HepG2 (cell line): ENCODE measurements around the gene NDST1. TPM values are rescaled to one million over a fixed set of nuclear protein-coding genes. Genes with fewer than 3 reads are reported as not detected.

Source experiments
- ATF7 ChIP-seq, 2 experiments: fragments of 450-650 bp in 1 of 2; sonication (generic) in 1 of 2; formaldehyde crosslinking in 1 of 2; IDR thresholded peaks; 2 replicates each; pipeline versions ENCODE4 v1.4.0 to v1.6.1; 2016 to 2020; ENCODE audit warnings: antibody characterized with exemption in 1 of 2, mild to moderate bottlenecking in 1 of 2, missing genetic modification reagents in 1 of 2
- CCAR2 ChIP-seq: fragments of 200-400 bp; formaldehyde crosslinking; optimal IDR thresholded peaks from 2 replicates; pipeline ENCODE3; 2018; ENCODE audit warnings: low read depth, mild to moderate bottlenecking, low read length, moderate library complexity
- GABPA ChIP-seq, 2 experiments: IDR thresholded peaks; 2 replicates each; pipeline ENCODE4 v1.6.1; 2011 to 2016; ENCODE audit warnings: low read depth in 2 of 2, low read length in 1 of 2, missing biosample characterization in 1 of 2, missing genetic modification characterization in 1 of 2
- MYNN ChIP-seq: sonication (generic); formaldehyde crosslinking; IDR thresholded peaks from 2 replicates; pipeline ENCODE4 v1.4.0; 2020; ENCODE audit warnings: mild to moderate bottlenecking, low read depth, missing genetic modification reagents
- RXRB ChIP-seq: IDR thresholded peaks from 2 replicates; pipeline ENCODE4 v1.6.1; 2016; ENCODE audit warnings: borderline replicate concordance, missing genetic modification reagents, missing compliant biosample characterization
- SNAPC4 ChIP-seq: sonication (generic); formaldehyde crosslinking; IDR thresholded peaks from 2 replicates; pipeline ENCODE4 v1.4.0; 2020; ENCODE audit warnings: mild to moderate bottlenecking, missing genetic modification reagents
- SOX5 ChIP-seq: IDR thresholded peaks from 2 replicates; pipeline ENCODE4 v1.6.1; 2016; ENCODE audit warnings: borderline replicate concordance
- ZBTB21 ChIP-seq: sonication (generic); formaldehyde crosslinking; IDR thresholded peaks from 2 replicates; pipeline ENCODE4 v1.4.0; 2020; ENCODE audit warnings: missing genetic modification reagents
- ZBTB7B ChIP-seq: sonication (generic); formaldehyde crosslinking; IDR thresholded peaks from 2 replicates; pipeline ENCODE4 v1.4.0; 2020; ENCODE audit warnings: missing genetic modification reagents
- ZNF136 ChIP-seq: sonication (generic); formaldehyde crosslinking; IDR thresholded peaks from 2 replicates; pipeline ENCODE4 v1.8.1; 2022; ENCODE audit warnings: low read depth, mild to moderate bottlenecking, moderate library complexity, missing genetic modification reagents
- ZNF17 ChIP-seq: sonication (generic); formaldehyde crosslinking; IDR thresholded peaks from 2 replicates; pipeline ENCODE4 v1.5.0; 2020; ENCODE audit warnings: mild to moderate bottlenecking, missing genetic modification reagents
- ZNF24 ChIP-seq: fragments of 450-650 bp; IDR thresholded peaks from 2 replicates; pipeline ENCODE4 v1.6.1; 2017; ENCODE audit warnings: antibody characterized with exemption, mild to moderate bottlenecking
- ZNF326 ChIP-seq: sonication (generic); formaldehyde crosslinking; IDR thresholded peaks from 2 replicates; pipeline ENCODE4 v1.4.0; 2020; ENCODE audit warnings: missing genetic modification reagents, borderline replicate concordance
- ZNF724P ChIP-seq: sonication (generic); formaldehyde crosslinking; IDR thresholded peaks from 2 replicates; pipeline ENCODE4 v1.8.0; 2022; ENCODE audit warnings: missing genetic modification reagents, borderline replicate concordance
- ZNF776 ChIP-seq: sonication (generic); formaldehyde crosslinking; IDR thresholded peaks from 2 replicates; pipeline ENCODE4 v1.4.0; 2020; ENCODE audit warnings: mild to moderate bottlenecking, missing genetic modification reagents
- polyA plus RNA-seq, 8 experiments: library from polyadenylated mRNA; depleted of rRNA in 3 of 8; stranded (reverse) in 7 of 8; unstranded in 1 of 8; fragments of >200 nt; fragmentation: Illumina TruSeq in 4 of 8; extraction: Trizol in 4 of 8; gene quantifications; 2 replicates each; pipeline versions ENCODE4 v1.2.1 to v1.2.3, GENCODE V29; 2011 to 2016; ENCODE audit warnings: low read depth in 4 of 8, missing spikeins in 1 of 8, mixed read lengths in 1 of 8; ENCODE audit not compliant: insufficient read depth in 1 of 8
- total RNA-seq, 5 experiments: library from RNA; depleted of rRNA; stranded (reverse); fragments of >200 nt; fragmentation: Illumina TruSeq; extraction: Trizol; gene quantifications; 2 replicates each; pipeline ENCODE4 v1.2.3, GENCODE V29; 2016; ENCODE audit warnings: low read depth in 1 of 5
- TF ChIP-seq, protein P1 (sequence below): sonication (generic); formaldehyde crosslinking; IDR thresholded peaks from 2 replicates; pipeline ENCODE4 v1.8.1; 2022; ENCODE audit warnings: low read depth, mild to moderate bottlenecking, missing genetic modification reagents
- TF ChIP-seq, protein P2 (sequence below): IDR thresholded peaks from 2 replicates; pipeline ENCODE4 v1.6.1; 2016; ENCODE audit warnings: low read depth, borderline replicate concordance

Gene NDST1
- total and polyA plus RNA-seq, 2 of the 13 experiments (the other 11 are each of a cell fraction or from before 2014, with no cell fraction given) = 23.8 to 26.2 TPM

DNA sequence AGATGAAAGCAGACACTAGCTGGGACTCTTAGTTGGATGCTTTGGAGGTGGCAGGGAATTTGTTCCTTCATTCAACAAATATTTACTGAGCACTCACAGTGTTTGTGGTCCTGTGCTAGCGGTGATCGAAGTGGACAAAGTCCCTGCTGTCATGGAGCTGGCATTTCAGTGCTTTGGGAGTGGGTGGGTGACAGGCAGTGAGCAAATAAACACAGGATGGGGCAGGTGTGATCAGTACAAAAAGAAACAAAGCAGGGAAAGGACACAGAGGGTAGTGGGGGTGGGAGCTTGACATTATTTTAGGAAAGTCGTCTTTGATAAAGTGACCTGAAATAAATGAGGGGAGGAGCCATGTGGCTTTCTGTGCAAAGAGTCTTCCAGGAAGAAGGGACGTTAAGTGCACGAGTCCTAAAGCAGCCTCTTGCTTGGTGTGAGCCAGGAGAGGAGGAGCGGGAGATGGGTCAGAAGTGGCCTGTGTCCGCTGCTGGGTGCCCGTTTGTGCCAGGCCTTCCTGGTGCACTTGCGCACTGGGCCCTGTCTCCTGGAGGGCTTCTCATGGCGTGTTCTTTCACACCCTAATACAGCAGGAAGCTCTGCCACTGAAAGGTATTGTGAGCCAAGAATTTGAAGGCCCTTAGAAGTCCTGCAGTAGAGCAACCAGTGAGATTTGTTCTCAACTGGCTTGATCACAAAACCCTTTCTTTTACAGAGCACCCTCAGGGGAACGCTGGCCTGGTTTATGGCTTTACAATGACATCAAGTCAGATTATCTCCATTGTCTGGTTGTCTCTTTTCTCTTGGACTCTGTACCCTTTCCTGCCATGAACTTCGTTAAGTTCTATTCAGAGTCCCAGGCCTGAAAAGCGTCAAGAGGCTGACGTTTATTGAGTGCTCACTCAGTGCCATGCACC, 14.8 kb downstream of the NDST1 start (continued):
- TF ChIP-seq, protein P1, sequence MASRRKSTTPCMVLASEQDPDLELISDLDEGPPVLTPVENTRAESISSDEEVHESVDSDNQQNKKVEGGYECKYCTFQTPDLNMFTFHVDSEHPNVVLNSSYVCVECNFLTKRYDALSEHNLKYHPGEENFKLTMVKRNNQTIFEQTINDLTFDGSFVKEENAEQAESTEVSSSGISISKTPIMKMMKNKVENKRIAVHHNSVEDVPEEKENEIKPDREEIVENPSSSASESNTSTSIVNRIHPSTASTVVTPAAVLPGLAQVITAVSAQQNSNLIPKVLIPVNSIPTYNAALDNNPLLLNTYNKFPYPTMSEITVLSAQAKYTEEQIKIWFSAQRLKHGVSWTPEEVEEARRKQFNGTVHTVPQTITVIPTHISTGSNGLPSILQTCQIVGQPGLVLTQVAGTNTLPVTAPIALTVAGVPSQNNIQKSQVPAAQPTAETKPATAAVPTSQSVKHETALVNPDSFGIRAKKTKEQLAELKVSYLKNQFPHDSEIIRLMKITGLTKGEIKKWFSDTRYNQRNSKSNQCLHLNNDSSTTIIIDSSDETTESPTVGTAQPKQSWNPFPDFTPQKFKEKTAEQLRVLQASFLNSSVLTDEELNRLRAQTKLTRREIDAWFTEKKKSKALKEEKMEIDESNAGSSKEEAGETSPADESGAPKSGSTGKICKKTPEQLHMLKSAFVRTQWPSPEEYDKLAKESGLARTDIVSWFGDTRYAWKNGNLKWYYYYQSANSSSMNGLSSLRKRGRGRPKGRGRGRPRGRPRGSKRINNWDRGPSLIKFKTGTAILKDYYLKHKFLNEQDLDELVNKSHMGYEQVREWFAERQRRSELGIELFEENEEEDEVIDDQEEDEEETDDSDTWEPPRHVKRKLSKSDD (CRISPR knock-in tag) = peak; percentile 67; the same call in 1 of the 2 replicates
- TF ChIP-seq ZBTB7B (CRISPR knock-in tag) (peak; percentile 99), ZNF776 (no peak), ZNF17 (CRISPR knock-in tag) (no peak), CCAR2 (peak; percentile 62), ZNF326 (CRISPR knock-in tag) (no peak), ATF7 (IDR thresholded peaks at IDR 0.05) (peak; percentile 42; the same call in 1 of the 2 replicates), ATF7 (CRISPR knock-in tag; IDR thresholded peaks at IDR 0.05) (peak; percentile 92), MYNN (CRISPR knock-in tag) (no peak), ZNF24 (no peak), SNAPC4 (CRISPR knock-in tag) (peak; percentile 64; the same call in 1 of the 2 replicates), ZNF136 (CRISPR knock-in tag) (peak; percentile 82; the same call in 1 of the 2 replicates), GABPA (IDR thresholded peaks at IDR 0.05; ENCODE audit: low read depth, low read length) (no peak), GABPA (CRISPR knock-in tag; IDR thresholded peaks at IDR 0.05; ENCODE audit: low read depth) (peak; percentile 48; the same call in 1 of the 2 replicates), RXRB (CRISPR knock-in tag) (peak; percentile 97), ZBTB21 (CRISPR knock-in tag) (0 out of 2 replicates have a peak, but pooled peaks have one; percentile 31), SOX5 (CRISPR knock-in tag) (peak; percentile 99), ZNF724P (CRISPR knock-in tag) (no peak)
- TF ChIP-seq, protein P2, sequence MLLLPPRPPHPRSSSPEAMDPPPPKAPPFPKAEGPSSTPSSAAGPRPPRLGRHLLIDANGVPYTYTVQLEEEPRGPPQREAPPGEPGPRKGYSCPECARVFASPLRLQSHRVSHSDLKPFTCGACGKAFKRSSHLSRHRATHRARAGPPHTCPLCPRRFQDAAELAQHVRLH = peak; percentile 95; the same call in 1 of the 2 replicates
